ENCODE data around the gene SHH. TPM values are rescaled to one million over a fixed set of nuclear protein-coding genes. Genes with fewer than 3 reads are reported as not detected.

The SHH gene
- 0.20 and 0.33 TPM in 2 replicates for total RNA-seq

DNA sequence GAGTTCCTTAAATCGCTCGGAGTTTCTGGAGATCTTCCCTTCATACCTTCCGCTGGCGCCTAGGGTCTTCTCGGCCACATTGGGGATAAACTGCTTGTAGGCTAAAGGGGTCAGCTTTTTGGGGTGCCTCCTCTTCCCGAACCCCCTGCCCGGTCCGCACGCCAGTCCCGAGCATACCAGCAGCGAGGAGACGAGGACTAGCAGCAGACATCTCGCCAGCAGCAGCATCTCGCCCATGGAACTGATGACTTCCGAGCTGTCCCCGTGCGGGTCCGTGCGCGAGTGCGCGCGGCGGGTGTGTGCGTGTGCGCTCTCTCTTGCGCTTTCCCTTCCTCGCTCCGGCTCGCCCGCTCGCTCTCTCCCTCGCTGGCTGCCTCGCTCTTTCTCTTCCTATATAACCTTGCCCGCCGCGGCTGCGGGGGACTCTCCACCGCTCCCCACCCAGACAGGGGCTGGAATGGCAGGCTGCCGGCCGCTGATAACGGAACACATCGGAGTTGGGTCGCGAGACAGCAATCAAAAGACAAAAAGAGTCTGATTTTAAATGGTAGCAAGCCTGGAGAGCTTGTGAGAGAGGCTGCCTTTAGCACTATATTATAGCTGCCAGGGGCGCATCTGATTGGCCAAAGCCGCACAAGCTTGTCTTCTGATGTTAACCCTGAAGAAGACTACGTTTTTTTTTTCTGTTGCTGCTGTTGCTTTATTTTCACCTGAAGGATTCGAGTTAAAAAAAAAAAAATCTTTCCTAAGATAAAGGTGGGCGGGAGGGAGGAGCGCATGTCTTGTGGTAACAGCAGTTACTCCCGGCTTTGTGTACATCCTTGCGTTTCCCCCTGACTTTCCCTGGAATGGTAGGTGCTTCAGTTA is at the start of gene SHH:
TSS of gene SHH (minus strand) at position 569 of the 867 bp plus-strand sequence. CDS start at position 228, 341 bp downstream.

Other genes with a start within 250 kb of the SHH start
- gene RBM33, start 167.8 kb downstream of the SHH start, total RNA-seq: 14.2 and 18.3 TPM in 2 replicates

Measured in mammary microvascular endothelial cell (primary cell).